ENCODE results near the gene GABRB1.

- TF ChIP-seq CTCF (IDR thresholded peaks at IDR 0.05): no peak
- TF ChIP-seq POLR2A (IDR thresholded peaks at IDR 0.05; ENCODE audit: low read depth): no peak
- no peak for TF ChIP-seq POLR2AphosphoS5 (IDR thresholded peaks at IDR 0.05)
- no peak for TF ChIP-seq EP300 (IDR thresholded peaks at IDR 0.05)
These were observed 44.3 kb upstream of the GABRB1 start for GRCh38 chr4:46986922-46987638.
